Lower leg skin (tissue), 3 donors: ENCODE measurements around the gene RCAN2.

Experiments used
- CTCF ChIP-seq, 3 donors: fragments of 450-650 bp; IDR thresholded peaks; one replicate each; pipeline ENCODE4 v1.5.1; 2016; ENCODE audit warnings: antibody characterized with exemption in 3 of 3, mild to moderate bottlenecking in 3 of 3, moderate library complexity in 2 of 3
- POLR2A ChIP-seq, 2 donors: fragments of 450-650 bp; IDR thresholded peaks; one replicate each; pipeline ENCODE4 v1.6.1; 2016 to 2017; ENCODE audit warnings: antibody characterized with exemption in 2 of 2, mild to moderate bottlenecking in 1 of 2, moderate library complexity in 1 of 2

- TF ChIP-seq CTCF (IDR thresholded peaks at IDR 0.05) = no peak
- no peak for TF ChIP-seq POLR2A (IDR thresholded peaks at IDR 0.05)
These were observed 184.8 kb downstream of the RCAN2 start for GRCh38 chr6:46306431-46306830.
